ENCODE measurements around the gene SRC. TPM values are rescaled to one million over a fixed set of nuclear protein-coding genes. Genes with fewer than 3 reads are reported as not detected.

SRC gene
- total RNA-seq, 1 donor from 2014 or later: 49.7 TPM

GRCh38 chr20:37416100-37416847, 70.3 kb downstream of the SRC start:
- TF ChIP-seq CTCF (IDR thresholded peaks at IDR 0.05; ENCODE audit: insufficient read depth, low read length, poor library complexity, severe bottlenecking): no peak
- Histone ChIP-seq H3K27me3 (ENCODE audit: control insufficient read depth, insufficient read depth, low read length) (peaks cover 80% of the 10 kb centered on the region), H3K4me3 (ENCODE audit: low read depth, low read length) (no peak overlapping the region), H3K36me3 (ENCODE audit: control insufficient read depth, insufficient read depth, low read length) (no peaks in the 10 kb centered on the region)
- no peak for DNase-seq (ENCODE audit: low read depth)

DNA sequence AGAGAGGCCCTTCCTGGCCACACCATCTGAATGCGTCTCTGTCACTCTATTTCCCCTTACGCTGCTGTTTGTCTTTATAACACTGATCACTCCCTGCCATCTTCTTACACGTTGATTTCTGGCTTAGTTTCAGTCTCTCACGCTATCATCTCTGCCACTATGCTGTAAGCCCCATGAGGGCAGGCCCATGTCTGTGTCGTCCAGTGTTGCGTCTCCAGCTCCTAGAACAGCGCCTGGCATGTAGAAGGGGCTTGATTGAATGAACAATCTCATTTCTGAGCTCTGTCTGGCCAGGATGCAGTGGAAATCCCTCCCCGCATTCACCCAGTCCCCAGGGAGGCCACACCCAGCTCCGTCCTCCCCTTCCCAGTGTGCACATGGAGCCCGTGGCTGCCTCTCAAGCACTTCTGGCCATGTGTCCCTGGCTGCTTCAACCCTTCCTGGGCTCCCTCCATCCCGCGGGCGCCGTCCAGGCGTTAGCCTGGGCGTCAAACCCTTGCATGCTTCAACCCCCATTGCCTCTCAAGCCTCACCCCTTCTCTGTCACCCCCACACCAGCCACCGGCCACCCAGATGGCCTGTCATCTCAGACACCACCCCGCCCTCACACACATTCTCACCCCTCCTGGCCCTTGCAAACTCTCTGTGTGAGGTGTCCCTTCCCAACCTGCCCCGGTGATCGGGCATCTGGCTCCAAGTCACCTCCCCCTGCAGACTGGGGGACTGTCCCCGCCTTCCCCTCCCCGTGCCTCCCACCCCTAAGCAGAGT, 71.1 kb downstream of the SRC start:
- Histone ChIP-seq H3K36me3 (ENCODE audit: control insufficient read depth, insufficient read depth, low read length) (no peaks in the 10 kb centered on the region), H3K27me3 (ENCODE audit: control insufficient read depth, insufficient read depth, low read length) (peaks cover 83% of the 10 kb centered on the region), H3K4me3 (ENCODE audit: low read depth, low read length) (no peak overlapping the region)
- no peak for TF ChIP-seq CTCF (IDR thresholded peaks at IDR 0.05; ENCODE audit: insufficient read depth, low read length, poor library complexity, severe bottlenecking)
- no peak for DNase-seq (ENCODE audit: low read depth)

GRCh38 chr20:37417617-37418467, 71.9 kb downstream of the SRC start:
- H3K36me3 ChIP-seq (ENCODE audit: control insufficient read depth, insufficient read depth, low read length): no peaks in the 10 kb centered on the region
- peaks cover 81% of the 10 kb centered on the region for H3K27me3 ChIP-seq (ENCODE audit: control insufficient read depth, insufficient read depth, low read length)
- no peak for TF ChIP-seq CTCF (IDR thresholded peaks at IDR 0.05; ENCODE audit: insufficient read depth, low read length, poor library complexity, severe bottlenecking)
- no peak overlapping the region for H3K4me3 ChIP-seq (ENCODE audit: low read depth, low read length)
- no peak for DNase-seq (ENCODE audit: low read depth)

DNA sequence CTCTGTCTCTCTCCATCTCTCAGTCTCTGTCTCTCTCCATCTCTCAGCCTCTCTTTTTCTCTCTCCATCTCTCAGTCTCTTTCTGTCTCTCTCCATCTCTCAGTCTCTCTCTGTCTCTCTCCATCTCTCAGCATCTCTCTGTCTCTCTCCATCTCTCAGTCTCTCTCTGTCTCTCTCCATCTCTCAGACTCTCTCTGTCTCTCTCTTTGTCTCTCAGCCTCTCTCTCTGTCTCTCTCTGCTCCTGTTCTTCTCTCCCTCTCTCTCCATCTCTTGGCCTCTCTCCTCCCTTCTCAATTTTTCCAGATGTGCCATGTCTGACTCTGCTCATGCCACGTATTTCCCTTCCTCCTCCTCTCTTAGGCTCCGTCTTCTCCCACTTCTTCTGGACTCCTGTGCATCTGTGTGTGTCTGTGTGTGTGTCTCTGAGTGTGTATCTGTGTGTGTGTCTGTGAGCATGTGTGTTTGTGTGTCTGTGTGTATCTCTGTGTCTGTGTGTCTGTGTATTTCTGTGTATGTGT, 72.7 kb downstream of the SRC start:
- DNase-seq (ENCODE audit: low read depth): no peak
- H3K4me3 ChIP-seq (ENCODE audit: low read depth, low read length): no peak overlapping the region
- peaks cover 80% of the 10 kb centered on the region for H3K27me3 ChIP-seq (ENCODE audit: control insufficient read depth, insufficient read depth, low read length)
- no peaks in the 10 kb centered on the region for H3K36me3 ChIP-seq (ENCODE audit: control insufficient read depth, insufficient read depth, low read length)
- no peak for TF ChIP-seq CTCF (IDR thresholded peaks at IDR 0.05; ENCODE audit: insufficient read depth, low read length, poor library complexity, severe bottlenecking)

- H3K27me3 ChIP-seq (ENCODE audit: control insufficient read depth, insufficient read depth, low read length): peaks cover 74% of the 10 kb centered on the region
- TF ChIP-seq CTCF (IDR thresholded peaks at IDR 0.05; ENCODE audit: insufficient read depth, low read length, poor library complexity, severe bottlenecking): no peak
- DNase-seq (ENCODE audit: low read depth): no peak
- H3K36me3 ChIP-seq (ENCODE audit: control insufficient read depth, insufficient read depth, low read length): no peaks in the 10 kb centered on the region
- no peak overlapping the region for H3K4me3 ChIP-seq (ENCODE audit: low read depth, low read length)
These were observed 73.4 kb downstream of the SRC start for GRCh38 chr20:37419307-37419706.

Measured in kidney epithelial cell (primary cell).